ENCODE data around the gene MAP3K5.
"Not testable (repeated sequence)": the region's sequence is repeated elsewhere in the genome, so short reads cannot be mapped to it uniquely, and the experiment has no call there.

Gene MAP3K5

GRCh38 chr6:136790411-136791295 is 1.6 kb downstream of the MAP3K5 start:
- DNase-seq: no peak

- not testable (repeated sequence) for DNase-seq
These were observed 2.8 kb downstream of the MAP3K5 start for GRCh38 chr6:136789440-136789839.

GRCh38 chr6:136788069-136788902 is 4.0 kb downstream of the MAP3K5 start:
- DNase-seq: no peak

GRCh38 chr6:136787726-136788068 is 4.6 kb downstream of the MAP3K5 start:
- DNase-seq: no peak

- DNase-seq: no peak
These were observed 5.6 kb downstream of the MAP3K5 start for GRCh38 chr6:136786658-136787057.

GRCh38 chr6:136784910-136785746 is 7.1 kb downstream of the MAP3K5 start:
- peak; percentile 41 for DNase-seq

- no peak for DNase-seq
These were observed 8.0 kb downstream of the MAP3K5 start for GRCh38 chr6:136784271-136784664.

GRCh38 chr6:136783495-136784270 is 8.6 kb downstream of the MAP3K5 start:
- DNase-seq: no peak

GRCh38 chr6:136783021-136783420 is 9.3 kb downstream of the MAP3K5 start:
- DNase-seq: no peak

- no peak for DNase-seq
These were observed 10.1 kb downstream of the MAP3K5 start for GRCh38 chr6:136782021-136782770.

- DNase-seq: no peak
These were observed 11.3 kb downstream of the MAP3K5 start for GRCh38 chr6:136780972-136781371.

GRCh38 chr6:136779682-136780081 is 12.6 kb downstream of the MAP3K5 start:
- DNase-seq: no peak

GRCh38 chr6:136777651-136778050 is 14.6 kb downstream of the MAP3K5 start:
- no peak for DNase-seq

- DNase-seq: no peak
These were observed 16.7 kb downstream of the MAP3K5 start for GRCh38 chr6:136775548-136775947.

- no peak for DNase-seq
These were observed 17.2 kb downstream of the MAP3K5 start for GRCh38 chr6:136775081-136775480.

- no peak for DNase-seq
These were observed 17.8 kb downstream of the MAP3K5 start for GRCh38 chr6:136774228-136775041.

- DNase-seq: no peak
These were observed 18.8 kb downstream of the MAP3K5 start for GRCh38 chr6:136773473-136773796.

- DNase-seq: no peak
These were observed 19.4 kb downstream of the MAP3K5 start for GRCh38 chr6:136772685-136773472.

- DNase-seq: no peak
These were observed 21.0 kb downstream of the MAP3K5 start for GRCh38 chr6:136771306-136771705.

GRCh38 chr6:136769759-136770158 is 22.5 kb downstream of the MAP3K5 start:
- no peak for DNase-seq
